Activated effector memory CD4-positive, alpha-beta T cell treated with anti-CD3 and anti-CD28 coated beads, Interleukin-2, amount 50 U/mL, for 16 hours (primary cell): ENCODE data around the gene ZNF462.

Experiments
- DNase-seq: peaks from one replicate; pipeline ENCODE4 v3.0.0-alpha.2; 2020

ZNF462 gene

DNA sequence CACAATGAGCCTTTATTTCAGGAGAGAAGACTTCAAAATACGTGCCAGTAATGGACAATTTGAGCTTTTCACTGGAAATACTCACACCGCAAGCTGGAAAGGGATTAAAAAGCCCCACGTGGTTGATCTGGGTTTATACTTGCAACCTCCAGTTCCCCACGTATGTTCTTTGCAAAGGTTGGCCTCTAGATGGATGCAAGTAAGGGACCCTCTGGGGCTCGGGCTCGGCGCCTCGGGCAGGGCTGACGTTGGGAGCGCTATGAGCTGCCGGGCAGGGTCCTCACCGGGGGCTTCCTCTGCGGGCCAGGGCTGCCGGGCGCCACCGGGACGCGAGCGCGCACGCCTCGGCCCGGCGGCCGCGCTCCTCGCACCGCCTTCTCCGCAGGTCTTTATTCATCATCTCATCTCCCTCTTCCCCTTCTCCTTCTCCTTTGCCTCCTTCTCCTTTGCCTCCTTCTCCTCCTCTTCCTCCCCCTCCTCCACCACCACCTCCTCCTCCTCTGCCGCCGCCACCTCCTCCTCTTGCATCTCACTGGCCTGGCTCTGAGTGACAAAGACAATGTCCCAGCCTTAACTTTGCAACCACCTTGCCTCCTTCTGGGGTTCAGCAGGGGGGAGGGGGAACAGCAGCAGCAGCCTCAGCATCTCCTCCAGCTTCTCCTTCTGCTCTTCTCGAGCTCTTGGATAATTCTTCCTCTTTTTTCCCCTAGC, 701 bp upstream of the ZNF462 start:
- no peak for DNase-seq

DNA sequence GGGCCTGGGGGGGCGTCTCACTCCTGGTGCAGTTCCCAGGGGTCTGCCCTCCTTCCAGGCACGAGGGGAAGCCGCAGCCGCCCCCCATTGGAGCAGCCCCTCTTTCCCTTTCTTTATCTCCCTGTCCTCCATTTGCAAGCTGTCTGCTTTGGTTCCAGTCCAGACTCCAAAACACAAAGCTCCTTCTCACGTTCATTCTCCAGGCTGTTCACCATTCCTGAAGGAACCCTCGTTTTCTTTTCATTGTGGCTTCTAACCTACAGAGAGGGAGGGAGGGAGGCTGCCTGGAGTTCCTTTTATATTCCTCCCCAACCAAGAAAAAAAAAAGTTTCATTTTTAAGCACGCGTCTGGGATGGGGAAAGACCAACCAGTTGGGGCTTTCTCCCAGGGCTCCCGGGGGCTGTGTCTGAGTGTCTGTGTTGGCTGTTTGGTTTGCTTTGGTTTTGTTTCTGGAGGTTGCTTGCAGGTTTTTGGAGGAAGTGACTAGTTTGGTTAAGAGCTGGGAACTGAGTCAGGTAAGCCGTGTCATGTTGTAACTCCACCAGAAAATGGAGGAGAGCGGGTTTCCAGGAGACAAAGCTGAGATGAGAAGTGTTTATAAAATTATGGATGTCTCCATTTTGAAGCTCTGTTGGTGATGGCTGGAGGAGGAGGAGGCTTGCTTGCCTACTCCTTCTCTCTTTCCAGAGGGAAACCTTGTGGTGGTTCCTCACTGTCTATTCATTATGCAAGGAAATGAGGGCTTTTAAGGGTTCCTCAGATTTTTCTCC, 1.6 kb downstream of the ZNF462 start:
- no peak for DNase-seq

- DNase-seq = no peak
Observed at GRCh38 chr9:106866243-106866642, 3.3 kb downstream of the ZNF462 start.

GRCh38 chr9:106867286-106867685, 4.3 kb downstream of the ZNF462 start:
- no peak for DNase-seq

DNA sequence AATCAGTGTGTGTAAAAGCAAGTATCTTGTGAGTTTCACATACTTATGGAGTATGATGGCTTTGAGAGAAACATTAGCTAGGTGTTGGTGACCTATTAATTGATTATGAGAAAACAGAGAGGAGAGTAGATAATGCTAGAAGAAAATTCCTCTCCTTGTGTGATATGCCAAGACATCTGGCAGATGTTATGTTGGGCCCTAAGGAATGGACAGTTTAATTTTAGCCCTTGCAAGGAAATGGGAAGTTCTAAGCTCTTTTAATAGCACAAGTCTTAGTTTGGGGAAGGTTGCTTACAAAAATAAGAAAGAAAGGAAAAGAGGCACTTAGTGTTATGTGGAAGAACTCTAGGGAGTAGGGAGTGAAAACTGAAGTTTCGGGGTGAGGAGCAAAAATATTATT, 5.1 kb downstream of the ZNF462 start:
- no peak for DNase-seq

- no peak for DNase-seq
Observed at GRCh38 chr9:106868565-106868964, 5.6 kb downstream of the ZNF462 start.

GRCh38 chr9:106869028-106869427, 6.1 kb downstream of the ZNF462 start:
- no peak for DNase-seq

GRCh38 chr9:106869458-106869857, 6.5 kb downstream of the ZNF462 start:
- DNase-seq = no peak

DNA sequence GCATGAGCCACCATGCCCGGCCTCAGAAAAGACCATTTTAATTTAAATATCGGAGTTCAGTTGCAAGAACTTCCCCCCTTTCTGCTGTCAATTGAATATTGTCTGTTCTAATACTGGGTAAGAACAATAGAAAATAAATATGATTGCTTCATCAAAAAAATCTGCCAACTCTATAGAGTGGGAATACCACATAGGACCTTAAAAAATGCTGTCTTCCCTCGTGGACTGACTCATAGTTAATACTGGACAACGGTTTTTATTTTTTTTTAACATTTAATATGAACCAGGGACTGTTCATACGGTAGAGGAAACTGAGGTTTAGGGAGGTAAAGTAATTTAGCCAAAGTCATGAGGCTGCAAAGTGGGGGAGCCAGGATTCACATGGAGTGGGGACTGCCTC, 9.7 kb downstream of the ZNF462 start:
- DNase-seq = no peak

GRCh38 chr9:106874031-106874430, 11.1 kb downstream of the ZNF462 start:
- no peak for DNase-seq

- no peak for DNase-seq
Observed at GRCh38 chr9:106874652-106875051, 11.7 kb downstream of the ZNF462 start.

DNA sequence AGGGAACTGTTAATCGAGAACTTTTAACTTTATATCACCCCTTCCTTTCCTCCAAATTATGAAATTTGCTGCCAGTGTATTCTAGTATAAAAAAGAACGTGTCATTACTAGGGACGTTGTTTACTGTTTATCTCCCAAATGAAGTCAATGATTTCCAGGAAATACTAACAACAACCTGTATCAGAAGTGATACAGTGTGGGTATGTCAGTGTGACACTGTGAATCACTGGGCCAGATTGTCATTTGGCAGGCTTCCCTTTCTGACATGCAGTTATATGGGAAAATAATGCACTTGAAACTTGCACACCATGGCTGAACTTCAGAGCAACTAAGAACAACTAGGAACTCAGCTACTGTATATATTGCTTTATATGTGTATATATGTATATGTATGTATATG, 12.6 kb downstream of the ZNF462 start:
- DNase-seq = no peak

DNA sequence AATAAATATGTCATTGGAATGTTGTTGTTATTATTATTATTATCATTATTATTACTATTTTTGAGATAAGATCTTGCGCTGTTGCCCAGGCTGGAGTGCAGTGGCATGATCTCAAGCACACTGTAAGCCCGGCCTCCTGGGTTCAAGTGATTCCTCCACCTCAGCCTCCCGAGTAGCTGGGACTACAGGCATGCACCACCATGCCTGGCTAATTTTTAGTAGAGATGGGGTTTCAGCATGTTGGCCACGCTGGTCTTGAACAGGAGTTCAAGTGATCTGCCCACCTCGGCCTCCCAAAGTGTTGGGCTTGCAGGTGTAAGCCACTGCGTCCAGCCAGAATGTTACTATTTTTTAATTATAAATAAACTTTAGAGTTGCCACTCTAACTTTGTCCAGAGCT, 14.4 kb downstream of the ZNF462 start:
- DNase-seq = no peak

GRCh38 chr9:106878081-106878837, 15.3 kb downstream of the ZNF462 start:
- DNase-seq = no peak

DNA sequence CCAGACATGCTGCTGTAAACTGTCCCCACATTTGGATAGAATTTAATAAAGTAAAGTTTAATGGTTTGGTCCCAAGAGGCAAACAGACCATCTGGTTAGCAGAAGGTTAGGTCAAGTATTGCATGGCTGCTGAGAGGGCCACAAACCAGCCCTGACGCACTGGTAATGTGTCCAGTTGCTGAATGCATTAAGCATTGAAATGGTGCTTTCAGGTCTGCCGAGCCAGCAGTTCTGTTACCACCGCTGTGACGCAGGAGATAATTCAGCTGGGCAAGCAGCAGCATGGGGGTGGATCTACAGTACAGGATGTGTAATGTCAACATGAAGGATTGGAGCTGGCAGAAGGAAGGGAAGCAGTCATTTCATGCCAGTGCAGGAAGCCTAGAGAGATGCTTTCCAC, 16.0 kb downstream of the ZNF462 start:
- no peak for DNase-seq

DNA sequence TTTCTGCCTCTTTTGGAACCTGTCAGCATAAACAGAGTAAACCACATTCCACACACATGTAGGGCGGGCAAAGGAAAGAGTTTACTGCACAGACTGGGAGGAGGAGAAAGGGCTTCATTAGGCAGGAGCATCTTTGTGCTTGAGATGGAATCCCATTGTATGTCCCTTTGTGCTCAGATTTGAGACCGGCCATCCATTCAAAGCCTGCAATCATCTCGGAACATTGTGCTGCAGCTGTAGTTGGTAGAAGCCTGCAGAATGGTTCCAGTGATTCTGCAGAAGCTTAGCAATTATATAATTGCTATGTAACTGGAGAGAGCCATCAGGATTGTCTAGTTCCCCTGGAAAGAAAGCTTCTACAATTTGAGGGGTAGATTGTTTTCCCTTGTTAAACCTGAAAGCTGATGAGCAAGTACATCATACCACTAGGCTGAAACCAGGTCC, 16.5 kb downstream of the ZNF462 start:
- no peak for DNase-seq

DNA sequence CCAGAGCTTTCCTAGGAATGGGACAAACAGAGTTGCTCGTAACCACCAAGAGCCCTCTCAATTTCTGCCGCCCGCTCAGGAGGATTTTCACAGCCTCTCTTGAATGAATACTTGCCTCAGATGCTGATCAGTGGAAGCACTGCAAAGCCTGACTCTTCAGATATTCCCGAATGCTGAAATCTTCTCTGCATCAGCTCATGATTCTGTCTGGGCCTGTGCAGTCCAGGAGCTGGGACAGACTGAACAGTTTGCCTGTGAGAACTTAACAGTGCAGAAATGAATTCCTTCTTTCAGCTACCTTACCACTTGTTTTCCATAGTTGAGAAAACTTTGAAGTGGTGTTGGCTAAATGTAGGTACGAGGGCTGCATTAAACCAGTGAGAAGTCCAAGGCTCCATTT, 17.1 kb downstream of the ZNF462 start:
- no peak for DNase-seq

DNA sequence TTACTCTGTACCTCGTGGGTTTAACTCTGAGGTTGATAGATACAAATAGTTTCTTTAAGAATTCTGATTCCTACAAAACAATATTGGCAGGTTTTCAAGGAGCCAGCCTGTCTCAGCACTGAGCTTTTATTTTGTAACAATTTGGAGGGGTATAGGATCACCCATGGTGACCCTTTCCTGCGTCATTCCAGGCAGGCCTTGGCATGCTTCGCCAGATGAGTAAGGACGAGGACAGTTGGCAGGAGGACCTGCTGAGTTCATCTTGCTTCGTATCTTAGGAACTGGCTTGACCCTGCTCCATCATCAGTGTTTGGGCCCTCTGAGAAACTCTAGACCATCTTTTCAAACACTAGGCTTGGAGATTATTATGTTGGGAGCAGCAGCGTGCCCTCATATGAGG, 17.9 kb downstream of the ZNF462 start:
- DNase-seq = no peak

- DNase-seq = no peak
Observed at GRCh38 chr9:106883030-106883429, 20.1 kb downstream of the ZNF462 start.

DNA sequence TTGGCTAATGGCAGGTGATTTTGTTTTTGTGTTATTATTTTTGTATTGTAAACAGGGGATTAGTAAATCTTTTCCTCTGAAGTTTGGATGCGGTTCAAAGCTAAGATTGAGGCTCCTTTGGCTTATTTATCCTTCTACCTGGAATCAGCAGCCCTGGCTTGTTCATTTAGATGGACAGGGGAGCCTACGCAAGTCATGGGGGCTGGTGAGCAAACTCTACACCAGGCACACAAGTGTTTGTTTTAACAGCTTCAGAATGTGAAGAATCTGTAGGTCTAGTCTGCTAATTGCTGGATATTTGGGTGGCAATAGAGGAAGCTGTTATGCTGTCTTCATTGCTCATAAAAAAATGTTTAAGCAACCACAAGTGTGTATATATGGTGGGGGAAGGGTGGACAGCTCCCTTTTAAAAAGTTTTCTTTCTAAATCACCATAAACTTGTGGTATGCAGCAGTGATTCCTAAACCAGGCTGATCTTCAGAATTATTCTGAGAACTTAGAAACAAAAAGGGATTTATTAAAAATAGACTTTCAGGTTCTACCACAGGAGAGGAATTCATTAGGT, 20.7 kb downstream of the ZNF462 start:
- no peak for DNase-seq

DNA sequence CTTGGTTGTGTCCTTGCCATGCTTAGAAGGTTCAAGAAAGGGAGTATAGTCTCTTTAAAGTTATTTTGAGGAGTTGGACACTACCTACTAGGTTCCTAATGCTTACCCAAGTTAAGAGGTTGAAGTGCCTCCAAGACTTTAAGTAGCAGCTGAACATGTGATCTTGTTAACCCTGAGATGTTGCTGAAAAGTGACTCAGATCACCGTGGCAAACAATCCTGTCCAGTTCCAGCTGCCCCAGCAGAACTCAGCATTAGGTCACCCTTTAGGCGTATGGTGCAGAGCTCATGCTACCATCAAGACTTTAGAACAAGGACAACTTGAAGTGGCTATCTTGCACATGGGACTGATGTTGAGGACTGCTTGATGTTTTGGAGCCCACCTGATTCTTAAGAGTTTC, 22.5 kb downstream of the ZNF462 start:
- no peak for DNase-seq

DNA sequence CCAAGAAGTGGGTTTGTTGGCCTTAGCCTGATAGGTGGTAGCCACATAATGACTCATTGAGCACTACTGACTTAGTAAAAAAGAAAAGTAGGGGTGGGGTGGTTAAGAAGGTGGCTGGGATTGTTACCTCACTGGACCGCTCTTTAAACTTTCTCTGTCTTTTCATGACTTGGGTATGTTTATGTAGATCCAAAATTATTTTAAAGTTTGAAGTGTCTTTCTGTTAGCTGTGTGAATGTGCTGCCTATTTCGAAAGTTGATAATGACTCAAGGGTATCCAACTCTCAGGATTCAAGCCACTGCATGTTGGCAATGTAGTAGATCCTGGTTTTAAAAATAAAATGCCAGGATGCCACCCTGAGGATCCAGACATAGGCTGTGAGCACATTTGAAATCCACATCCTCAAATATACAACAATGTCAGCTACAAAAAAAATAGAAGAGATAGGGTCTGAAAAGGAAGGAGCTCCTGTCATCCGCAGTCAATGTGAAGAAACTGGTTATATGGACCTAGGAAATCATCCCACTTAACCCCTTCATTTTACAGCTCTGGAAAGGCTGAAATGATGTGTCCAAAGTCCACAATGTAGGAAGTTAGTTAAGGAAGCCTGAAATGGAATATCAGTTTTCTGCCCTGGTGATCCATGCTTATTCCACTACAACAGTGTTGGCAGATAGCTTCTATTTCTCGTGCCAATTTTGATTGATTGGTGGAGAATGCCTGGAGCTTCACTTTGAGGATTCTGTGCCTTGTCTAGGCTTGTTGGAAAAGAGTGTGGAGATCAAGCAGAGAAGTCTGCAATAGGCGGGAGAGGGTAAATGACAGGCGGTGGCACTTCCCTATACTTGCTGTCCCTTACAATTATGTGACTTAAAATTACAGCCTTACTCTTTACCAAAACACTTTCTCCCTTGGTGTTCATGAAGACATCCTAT, 23.4 kb downstream of the ZNF462 start:
- no peak for DNase-seq
